Panc1 (cell line): ENCODE measurements around the gene BTBD9. TPM values are rescaled to one million over a fixed set of nuclear protein-coding genes. Genes with fewer than 3 reads are reported as not detected.

Experiments
- ATAC-seq: fragments of 200-7000 bp; cut with Tn5 transposase; 2 replicates; pipeline ENCODE4 v1.9.1; 2020; ENCODE audit warnings: mild to moderate bottlenecking, moderate library complexity
- BruUV-seq: library from RNA; stranded (reverse); fragments of 400-500 nt; replicated peaks from 2 replicates; lab custom pipeline; 2021; lab: Mats Ljungman, UMichigan
- CTCF ChIA-PET: fragments of 300-600 bp; sonication (Branson Sonifier 250); formaldehyde crosslinking; loops from one replicate; lab custom pipeline; 2022; ENCODE audit warnings: antibody characterized with exemption; lab: Charles Lee
- POLR2A ChIA-PET: fragments of 300-600 bp; sonication (Branson Sonifier 250); formaldehyde crosslinking; loops from one replicate; lab custom pipeline; 2022; ENCODE audit warnings: antibody characterized with exemption; lab: Charles Lee
- DNase-seq: peaks from one replicate; pipeline ENCODE4 v3.0.0-alpha.2; 2010; ENCODE audit warnings: low read depth, low spot score
- H3K27ac ChIP-seq: 2 replicates; pipeline ENCODE4 v1.5.1; 2011; ENCODE audit warnings: mild to moderate bottlenecking, low read length, inconsistent platforms
- H3K27me3 ChIP-seq: fragments of 200-500 bp; sonication (Bioruptor generic); 2 replicates; pipeline ENCODE4 v1.6.0; 2014; ENCODE audit warnings: low read length, inconsistent platforms; ENCODE audit not compliant: control insufficient read depth, insufficient read depth
- H3K36me3 ChIP-seq: fragments of 200-500 bp; sonication (Bioruptor generic); 2 replicates; pipeline ENCODE4 v1.5.1; 2014; ENCODE audit warnings: inconsistent platforms, mild to moderate bottlenecking, low read length, moderate library complexity; ENCODE audit not compliant: control insufficient read depth, insufficient read depth
- H3K4me1 ChIP-seq: 2 replicates; pipeline ENCODE4 v1.5.1; 2011; ENCODE audit warnings: inconsistent platforms, mild to moderate bottlenecking, low read length, moderate library complexity; ENCODE audit not compliant: control insufficient read depth, insufficient read depth
- H3K4me3 ChIP-seq, 2 experiments: 2 replicates each; pipeline ENCODE4 v1.5.1; 2011 to 2012; ENCODE audit warnings: low read depth in 2 of 2, low read length in 2 of 2, mild to moderate bottlenecking in 2 of 2, inconsistent platforms in 1 of 2, moderate library complexity in 1 of 2
- H3K9me3 ChIP-seq: fragments of 200-500 bp; sonication (Bioruptor generic); 2 replicates; pipeline ENCODE4 v1.5.1; 2014; ENCODE audit warnings: low read depth, mild to moderate bottlenecking, inconsistent platforms, low read length, moderate library complexity; ENCODE audit not compliant: control insufficient read depth, insufficient read depth
- POLR2AphosphoS5 ChIP-seq: IDR thresholded peaks from 2 replicates; pipeline ENCODE4 v1.6.1; 2012; ENCODE audit warnings: mild to moderate bottlenecking, low read depth, low read length, moderate library complexity
- SIN3A ChIP-seq: IDR thresholded peaks from 2 replicates; pipeline ENCODE4 v1.6.1; 2012; ENCODE audit warnings: low read depth, mild to moderate bottlenecking, low read length, moderate library complexity, borderline replicate concordance; ENCODE audit not compliant: insufficient read depth
- TCF7L2 ChIP-seq: IDR thresholded peaks from 2 replicates; pipeline ENCODE4 v1.6.1; 2011; ENCODE audit warnings: mild to moderate bottlenecking, low read depth, low read length, inconsistent platforms
- in situ Hi-C: cut with HindIII; loops from 2 replicates; pipeline ENCODE4 v1.10.0; 2016; ENCODE audit warnings: low sequenced_read_pairs, low pct_unique_long_range_greater_than_20kb
- intact Hi-C: fragments of 100-400 bp; cut with micrococcal nuclease; formaldehyde crosslinking; loops from one replicate; pipeline ENCODE4 v1.10.0; 2022; ENCODE audit not compliant: unreplicated experiment
- total RNA-seq: library from RNA; stranded (reverse); gene quantifications from one replicate; pipeline ENCODE4 v1.2.1, GENCODE V29; 2021; ENCODE audit not compliant: unreplicated experiment
- TF ChIP-seq, protein P1 (sequence below), 2 experiments: IDR thresholded peaks; 2 replicates each; pipeline ENCODE4 v1.6.1; 2011 to 2012; ENCODE audit warnings: low read depth in 2 of 2, control low read depth in 1 of 2, low read length in 1 of 2, mild to moderate bottlenecking in 1 of 2, moderate library complexity in 1 of 2; ENCODE audit not compliant: insufficient read depth in 1 of 2
- TF ChIP-seq, protein P2 (sequence below): fragments of 450-650 bp; IDR thresholded peaks from 2 replicates; pipeline ENCODE4 v1.5.1; 2017; ENCODE audit warnings: mild to moderate bottlenecking

Gene BTBD9
- total RNA-seq, 1 experiment from 2014 or later, result 12.8 TPM

DNA sequence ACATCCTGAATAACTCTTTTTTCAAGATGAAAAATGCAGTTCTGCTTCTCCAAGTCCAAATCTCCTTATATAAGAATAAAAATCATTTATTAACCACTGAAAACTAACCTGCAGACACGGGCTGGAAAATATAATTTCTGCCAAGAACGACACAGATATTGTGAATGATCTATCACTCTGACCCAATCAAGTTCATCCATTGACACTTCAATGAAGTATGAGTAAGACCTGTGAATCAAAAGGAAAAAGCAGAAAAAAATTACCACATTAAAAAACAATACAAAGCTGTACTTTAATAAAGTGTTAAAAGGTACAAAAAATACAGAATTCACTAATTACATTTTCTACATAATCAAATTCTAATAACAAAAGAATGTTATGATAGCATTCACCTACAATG, 62.2 kb downstream of the BTBD9 start:
- no peaks in the 10 kb centered on the region for H3K4me1 ChIP-seq
- intact Hi-C loops (no loop called here), in situ Hi-C loops (no loop called here)
- no TSS peak for BruUV-seq
- H3K27ac ChIP-seq, result no peak overlapping the region
- H3K9me3 ChIP-seq, result no peaks in the 10 kb centered on the region
- ATAC-seq, result no peak
- CTCF ChIA-PET, result no interaction called here
- POLR2A ChIA-PET, result no interaction called here
- H3K36me3 ChIP-seq, result no peaks in the 10 kb centered on the region
- DNase-seq, result no peak
- no peaks in the 10 kb centered on the region for H3K27me3 ChIP-seq
- H3K4me3 ChIP-seq, result no peak overlapping the region
- TF ChIP-seq, protein P1, sequence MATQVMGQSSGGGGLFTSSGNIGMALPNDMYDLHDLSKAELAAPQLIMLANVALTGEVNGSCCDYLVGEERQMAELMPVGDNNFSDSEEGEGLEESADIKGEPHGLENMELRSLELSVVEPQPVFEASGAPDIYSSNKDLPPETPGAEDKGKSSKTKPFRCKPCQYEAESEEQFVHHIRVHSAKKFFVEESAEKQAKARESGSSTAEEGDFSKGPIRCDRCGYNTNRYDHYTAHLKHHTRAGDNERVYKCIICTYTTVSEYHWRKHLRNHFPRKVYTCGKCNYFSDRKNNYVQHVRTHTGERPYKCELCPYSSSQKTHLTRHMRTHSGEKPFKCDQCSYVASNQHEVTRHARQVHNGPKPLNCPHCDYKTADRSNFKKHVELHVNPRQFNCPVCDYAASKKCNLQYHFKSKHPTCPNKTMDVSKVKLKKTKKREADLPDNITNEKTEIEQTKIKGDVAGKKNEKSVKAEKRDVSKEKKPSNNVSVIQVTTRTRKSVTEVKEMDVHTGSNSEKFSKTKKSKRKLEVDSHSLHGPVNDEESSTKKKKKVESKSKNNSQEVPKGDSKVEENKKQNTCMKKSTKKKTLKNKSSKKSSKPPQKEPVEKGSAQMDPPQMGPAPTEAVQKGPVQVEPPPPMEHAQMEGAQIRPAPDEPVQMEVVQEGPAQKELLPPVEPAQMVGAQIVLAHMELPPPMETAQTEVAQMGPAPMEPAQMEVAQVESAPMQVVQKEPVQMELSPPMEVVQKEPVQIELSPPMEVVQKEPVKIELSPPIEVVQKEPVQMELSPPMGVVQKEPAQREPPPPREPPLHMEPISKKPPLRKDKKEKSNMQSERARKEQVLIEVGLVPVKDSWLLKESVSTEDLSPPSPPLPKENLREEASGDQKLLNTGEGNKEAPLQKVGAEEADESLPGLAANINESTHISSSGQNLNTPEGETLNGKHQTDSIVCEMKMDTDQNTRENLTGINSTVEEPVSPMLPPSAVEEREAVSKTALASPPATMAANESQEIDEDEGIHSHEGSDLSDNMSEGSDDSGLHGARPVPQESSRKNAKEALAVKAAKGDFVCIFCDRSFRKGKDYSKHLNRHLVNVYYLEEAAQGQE (IDR thresholded peaks at IDR 0.05; ENCODE audit: insufficient read depth in 1 of 2, low read depth in 2 of 2, low read length in 1 of 2), result no peak
- no peak for TF ChIP-seq TCF7L2

DNA sequence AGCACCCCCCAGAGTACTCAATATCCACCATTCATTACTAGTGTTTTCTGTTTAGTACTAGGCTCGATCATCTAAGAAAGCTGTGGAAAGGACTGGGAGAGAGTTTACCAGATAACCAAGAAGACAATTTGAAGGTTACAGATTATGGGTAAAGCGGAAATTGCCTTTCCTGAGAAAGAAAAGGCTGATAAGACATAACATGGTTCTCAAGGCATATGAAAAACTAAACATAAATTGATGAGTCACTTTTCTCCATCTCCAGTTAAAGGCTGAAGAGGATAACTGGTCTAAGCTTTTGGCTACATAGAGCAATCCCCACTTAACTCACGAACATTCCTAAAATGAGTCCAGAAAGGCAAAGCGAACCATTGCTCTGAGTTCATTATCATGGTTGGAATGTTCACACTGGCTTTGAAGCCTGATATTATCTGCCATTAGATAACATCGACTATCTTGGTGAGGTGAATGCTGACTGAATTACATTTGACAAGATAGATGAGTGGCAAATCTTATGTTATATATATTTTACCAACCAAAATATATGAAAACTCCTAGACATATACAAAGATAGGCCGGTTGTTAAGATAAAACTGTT, 65.8 kb downstream of the BTBD9 start:
- no peak for ATAC-seq

More for the DNA sequence above, 65.8 kb downstream of the BTBD9 start:
- POLR2A ChIA-PET, result no interaction called here
- no peak overlapping the region for H3K27ac ChIP-seq
- intact Hi-C loops, result no loop called here
- TF ChIP-seq POLR2AphosphoS5 (no peak), SIN3A (no peak), TCF7L2 (no peak)
- TF ChIP-seq, protein P2, sequence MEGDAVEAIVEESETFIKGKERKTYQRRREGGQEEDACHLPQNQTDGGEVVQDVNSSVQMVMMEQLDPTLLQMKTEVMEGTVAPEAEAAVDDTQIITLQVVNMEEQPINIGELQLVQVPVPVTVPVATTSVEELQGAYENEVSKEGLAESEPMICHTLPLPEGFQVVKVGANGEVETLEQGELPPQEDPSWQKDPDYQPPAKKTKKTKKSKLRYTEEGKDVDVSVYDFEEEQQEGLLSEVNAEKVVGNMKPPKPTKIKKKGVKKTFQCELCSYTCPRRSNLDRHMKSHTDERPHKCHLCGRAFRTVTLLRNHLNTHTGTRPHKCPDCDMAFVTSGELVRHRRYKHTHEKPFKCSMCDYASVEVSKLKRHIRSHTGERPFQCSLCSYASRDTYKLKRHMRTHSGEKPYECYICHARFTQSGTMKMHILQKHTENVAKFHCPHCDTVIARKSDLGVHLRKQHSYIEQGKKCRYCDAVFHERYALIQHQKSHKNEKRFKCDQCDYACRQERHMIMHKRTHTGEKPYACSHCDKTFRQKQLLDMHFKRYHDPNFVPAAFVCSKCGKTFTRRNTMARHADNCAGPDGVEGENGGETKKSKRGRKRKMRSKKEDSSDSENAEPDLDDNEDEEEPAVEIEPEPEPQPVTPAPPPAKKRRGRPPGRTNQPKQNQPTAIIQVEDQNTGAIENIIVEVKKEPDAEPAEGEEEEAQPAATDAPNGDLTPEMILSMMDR, result no peak
- TF ChIP-seq, protein P1 (IDR thresholded peaks at IDR 0.05; ENCODE audit: insufficient read depth in 1 of 2, low read depth in 2 of 2, low read length in 1 of 2), result no peak
- no peak for DNase-seq
- no peaks in the 10 kb centered on the region for H3K36me3 ChIP-seq
- H3K27me3 ChIP-seq, result no peaks in the 10 kb centered on the region
- CTCF ChIA-PET, result no interaction called here
- BruUV-seq, result no TSS peak
- H3K9me3 ChIP-seq, result no peaks in the 10 kb centered on the region
- H3K4me3 ChIP-seq, result no peak overlapping the region
- no peaks in the 10 kb centered on the region for H3K4me1 ChIP-seq
- in situ Hi-C loops, result no loop called here
